ENCODE data around the gene SLC6A6.
"Not testable (repeated sequence)": the region's sequence is repeated elsewhere in the genome, so short reads cannot be mapped to it uniquely, and the experiment has no call there.

SLC6A6 gene

DNA sequence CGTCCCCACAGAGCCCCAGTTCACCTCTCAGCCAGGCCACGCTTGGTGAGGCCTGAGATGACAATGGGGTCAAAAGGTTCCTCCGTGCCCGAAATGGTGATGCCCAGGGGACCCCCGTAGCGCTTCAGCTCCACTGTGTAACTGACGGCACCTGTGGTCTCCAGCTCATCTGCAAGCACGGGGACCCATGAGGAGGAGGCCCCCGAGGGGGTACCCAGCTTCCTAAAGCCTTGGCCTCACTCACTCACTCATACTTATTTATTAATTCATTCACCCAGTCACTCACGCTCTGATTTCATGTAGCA lies 107.3 kb downstream of the SLC6A6 start:
- H3K4me3 ChIP-seq (ENCODE audit: low read depth in 1 of 2, low read length in 2 of 2), result no peak overlapping the region
- no peak overlapping the region for H3K27ac ChIP-seq (ENCODE audit: low read depth, low read length)
- no peaks in the 10 kb centered on the region for H3K36me3 ChIP-seq (ENCODE audit: control insufficient read depth in 1 of 2, insufficient read depth in 2 of 2, low read length in 2 of 2)
- no peak overlapping the region for H3K9ac ChIP-seq (ENCODE audit: low read depth in 1 of 2, low read length in 2 of 2)
- H3K4me1 ChIP-seq (ENCODE audit: control insufficient read depth in 1 of 2, insufficient read depth in 2 of 2, low read length in 2 of 2), result no peaks in the 10 kb centered on the region
- H3K9me3 ChIP-seq (ENCODE audit: control insufficient read depth in 1 of 2, low read length in 2 of 2), result no peaks in the 10 kb centered on the region
- H3K27me3 ChIP-seq (ENCODE audit: control insufficient read depth in 1 of 2, insufficient read depth in 2 of 2, low read length in 2 of 2), result no peaks in the 10 kb centered on the region

DNA sequence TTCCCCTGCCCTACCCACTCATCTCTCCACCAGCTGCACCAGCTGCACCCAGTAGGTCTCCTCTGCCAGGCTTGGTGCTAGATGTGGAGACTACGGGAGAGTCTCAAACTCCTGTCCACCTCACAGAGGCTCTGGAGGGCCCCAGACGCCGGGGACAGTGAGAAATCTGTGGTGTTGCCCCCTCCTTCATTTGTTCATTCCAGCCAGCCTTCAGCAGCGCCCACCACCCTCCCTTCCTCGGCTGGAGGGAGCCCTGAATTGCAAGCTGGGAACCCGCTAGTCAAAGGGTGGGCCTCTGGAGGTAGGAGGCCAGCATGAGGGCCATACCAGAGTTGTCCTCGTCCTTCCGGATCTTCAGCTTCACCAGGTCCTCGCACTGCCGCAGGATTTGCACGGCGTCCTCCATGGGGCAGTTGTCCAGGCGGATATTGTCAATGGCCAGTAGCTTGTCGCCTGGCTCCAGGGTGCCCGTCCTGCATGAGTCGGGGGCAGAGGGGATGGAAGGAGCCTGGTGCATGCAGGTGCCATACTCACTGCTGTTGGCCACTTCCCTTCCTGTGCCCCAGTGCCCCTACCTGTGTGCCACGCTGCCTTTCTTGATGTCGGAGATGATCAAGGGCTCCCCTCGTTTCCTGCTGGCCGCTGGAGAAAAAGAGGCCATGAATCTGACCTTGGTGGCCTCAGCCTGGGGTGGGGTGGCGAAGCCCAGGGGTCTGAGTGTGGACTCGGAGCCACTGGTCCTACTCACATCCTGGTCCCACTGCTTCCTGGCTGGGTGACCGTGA lies 108.6 kb downstream of the SLC6A6 start:
- H3K4me1 ChIP-seq (ENCODE audit: control insufficient read depth in 1 of 2, insufficient read depth in 2 of 2, low read length in 2 of 2), result no peaks in the 10 kb centered on the region
- H3K4me3 ChIP-seq (ENCODE audit: low read depth in 1 of 2, low read length in 2 of 2), result no peak overlapping the region
- H3K9me3 ChIP-seq (ENCODE audit: control insufficient read depth in 1 of 2, low read length in 2 of 2), result no peaks in the 10 kb centered on the region
- no peak overlapping the region for H3K27ac ChIP-seq (ENCODE audit: low read depth, low read length)
- no peaks in the 10 kb centered on the region for H3K36me3 ChIP-seq (ENCODE audit: control insufficient read depth in 1 of 2, insufficient read depth in 2 of 2, low read length in 2 of 2)
- H3K9ac ChIP-seq (ENCODE audit: low read depth in 1 of 2, low read length in 2 of 2), result no peak overlapping the region
- no peaks in the 10 kb centered on the region for H3K27me3 ChIP-seq (ENCODE audit: control insufficient read depth in 1 of 2, insufficient read depth in 2 of 2, low read length in 2 of 2)

DNA sequence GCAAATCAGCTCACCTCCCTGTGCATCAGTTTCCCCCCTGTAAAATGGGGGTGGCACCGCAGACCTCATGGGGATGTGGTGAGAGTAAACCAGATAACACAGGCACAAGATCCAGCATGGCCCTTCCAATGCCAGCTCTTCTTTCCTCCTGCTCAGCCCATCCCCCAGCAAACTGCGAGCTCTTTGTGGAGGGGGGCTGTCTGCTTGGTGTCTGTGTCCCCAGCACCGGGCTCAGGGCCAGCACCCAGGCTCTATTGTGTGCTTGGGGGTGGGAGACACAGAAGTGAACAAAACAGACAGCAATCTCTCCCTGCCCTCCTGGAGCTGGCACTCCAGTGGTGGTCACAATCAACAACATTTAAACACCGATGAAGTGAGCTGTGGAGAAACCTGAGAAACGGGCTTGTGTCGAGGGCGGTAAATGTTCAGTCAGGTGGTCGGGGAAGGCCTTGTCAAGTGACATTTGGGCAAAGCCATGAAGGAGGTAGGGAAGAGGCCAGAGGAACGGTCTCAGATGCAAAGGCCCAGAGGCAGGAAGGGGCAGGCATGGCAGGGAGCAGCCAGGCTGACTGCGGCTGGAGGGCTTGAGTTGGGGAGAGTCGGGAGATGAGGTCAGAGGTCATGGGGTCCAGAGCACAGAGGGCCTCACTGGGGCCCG lies 109.3 kb downstream of the SLC6A6 start:
- Histone ChIP-seq H3K9ac (ENCODE audit: low read depth in 1 of 2, low read length in 2 of 2) (no peak overlapping the region), H3K36me3 (ENCODE audit: control insufficient read depth in 1 of 2, insufficient read depth in 2 of 2, low read length in 2 of 2) (no peaks in the 10 kb centered on the region), H3K4me3 (ENCODE audit: low read depth in 1 of 2, low read length in 2 of 2) (no peak overlapping the region), H3K4me1 (ENCODE audit: control insufficient read depth in 1 of 2, insufficient read depth in 2 of 2, low read length in 2 of 2) (no peaks in the 10 kb centered on the region), H3K27me3 (ENCODE audit: control insufficient read depth in 1 of 2, insufficient read depth in 2 of 2, low read length in 2 of 2) (no peaks in the 10 kb centered on the region), H3K9me3 (ENCODE audit: control insufficient read depth in 1 of 2, low read length in 2 of 2) (no peaks in the 10 kb centered on the region), H3K27ac (ENCODE audit: low read depth, low read length) (no peak overlapping the region)

DNA sequence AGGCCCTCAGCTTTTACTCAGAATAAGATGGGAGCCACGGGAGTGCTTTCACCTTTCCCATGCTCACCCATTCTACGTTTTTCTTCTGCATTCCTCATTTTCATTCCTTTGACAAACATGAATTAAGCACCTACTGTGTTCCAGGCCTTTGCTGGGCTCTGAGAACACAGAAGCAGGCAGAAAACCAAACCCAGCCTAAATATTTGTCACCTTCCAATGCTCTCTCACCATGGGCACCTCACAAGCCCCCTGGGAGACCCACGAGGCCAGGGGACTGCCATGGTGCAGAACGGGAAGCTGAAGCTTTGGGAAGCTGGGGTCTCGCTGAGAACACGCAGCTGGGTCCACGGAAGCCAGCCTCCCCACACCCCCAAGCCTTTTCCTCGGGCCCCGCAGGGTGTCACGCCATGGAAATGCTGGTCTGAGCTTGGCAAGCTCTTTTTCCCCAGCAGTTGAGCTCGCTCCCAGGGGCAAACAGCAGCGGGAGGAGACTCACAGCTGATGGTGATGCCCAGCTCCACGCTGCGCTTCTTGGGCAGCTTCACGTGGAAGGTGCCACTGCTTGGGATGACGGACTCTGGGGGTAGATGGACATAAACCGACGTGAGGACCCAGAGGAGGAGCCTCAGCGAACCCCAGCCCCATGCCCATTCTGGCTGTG lies 110.0 kb downstream of the SLC6A6 start:
- H3K27ac ChIP-seq (ENCODE audit: low read depth, low read length), result no peak overlapping the region
- H3K9ac ChIP-seq (ENCODE audit: low read depth in 1 of 2, low read length in 2 of 2), result no peak overlapping the region
- H3K4me1 ChIP-seq (ENCODE audit: control insufficient read depth in 1 of 2, insufficient read depth in 2 of 2, low read length in 2 of 2), result no peaks in the 10 kb centered on the region

DNA sequence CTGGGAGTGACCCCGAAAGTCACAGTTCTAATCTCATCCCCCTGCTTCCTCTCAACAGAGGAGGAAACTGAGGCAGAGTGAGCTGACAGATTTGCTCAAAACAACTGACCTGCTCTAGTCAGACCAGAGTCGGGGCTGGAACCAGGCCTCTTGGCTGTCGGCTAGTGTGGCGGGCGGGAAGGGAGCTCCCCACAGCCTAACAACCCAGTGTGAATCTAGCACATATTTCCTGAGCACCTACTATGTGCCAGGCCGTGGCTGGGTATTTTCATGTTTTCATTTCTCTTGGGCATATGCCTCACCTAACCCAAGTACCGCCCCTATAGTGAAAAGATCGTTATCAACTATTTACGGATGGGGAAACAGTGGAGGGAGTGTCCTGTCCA lies 110.5 kb downstream of the SLC6A6 start:
- Histone ChIP-seq H3K4me1 (ENCODE audit: control insufficient read depth in 1 of 2, insufficient read depth in 2 of 2, low read length in 2 of 2) (no peaks in the 10 kb centered on the region), H3K36me3 (ENCODE audit: control insufficient read depth in 1 of 2, insufficient read depth in 2 of 2, low read length in 2 of 2) (no peaks in the 10 kb centered on the region), H3K4me3 (ENCODE audit: low read depth in 1 of 2, low read length in 2 of 2) (no peak overlapping the region), H3K9me3 (ENCODE audit: control insufficient read depth in 1 of 2, low read length in 2 of 2) (no peaks in the 10 kb centered on the region), H3K9ac (ENCODE audit: low read depth in 1 of 2, low read length in 2 of 2) (no peak overlapping the region), H3K27me3 (ENCODE audit: control insufficient read depth in 1 of 2, insufficient read depth in 2 of 2, low read length in 2 of 2) (no peaks in the 10 kb centered on the region), H3K27ac (ENCODE audit: low read depth, low read length) (no peak overlapping the region)

More for the DNA sequence above, 110.0 kb downstream of the SLC6A6 start:
- H3K9me3 ChIP-seq (ENCODE audit: control insufficient read depth in 1 of 2, low read length in 2 of 2), result no peaks in the 10 kb centered on the region
- H3K36me3 ChIP-seq (ENCODE audit: control insufficient read depth in 1 of 2, insufficient read depth in 2 of 2, low read length in 2 of 2), result no peaks in the 10 kb centered on the region
- H3K27me3 ChIP-seq (ENCODE audit: control insufficient read depth in 1 of 2, insufficient read depth in 2 of 2, low read length in 2 of 2), result no peaks in the 10 kb centered on the region
- H3K4me3 ChIP-seq (ENCODE audit: low read depth in 1 of 2, low read length in 2 of 2), result no peak overlapping the region

DNA sequence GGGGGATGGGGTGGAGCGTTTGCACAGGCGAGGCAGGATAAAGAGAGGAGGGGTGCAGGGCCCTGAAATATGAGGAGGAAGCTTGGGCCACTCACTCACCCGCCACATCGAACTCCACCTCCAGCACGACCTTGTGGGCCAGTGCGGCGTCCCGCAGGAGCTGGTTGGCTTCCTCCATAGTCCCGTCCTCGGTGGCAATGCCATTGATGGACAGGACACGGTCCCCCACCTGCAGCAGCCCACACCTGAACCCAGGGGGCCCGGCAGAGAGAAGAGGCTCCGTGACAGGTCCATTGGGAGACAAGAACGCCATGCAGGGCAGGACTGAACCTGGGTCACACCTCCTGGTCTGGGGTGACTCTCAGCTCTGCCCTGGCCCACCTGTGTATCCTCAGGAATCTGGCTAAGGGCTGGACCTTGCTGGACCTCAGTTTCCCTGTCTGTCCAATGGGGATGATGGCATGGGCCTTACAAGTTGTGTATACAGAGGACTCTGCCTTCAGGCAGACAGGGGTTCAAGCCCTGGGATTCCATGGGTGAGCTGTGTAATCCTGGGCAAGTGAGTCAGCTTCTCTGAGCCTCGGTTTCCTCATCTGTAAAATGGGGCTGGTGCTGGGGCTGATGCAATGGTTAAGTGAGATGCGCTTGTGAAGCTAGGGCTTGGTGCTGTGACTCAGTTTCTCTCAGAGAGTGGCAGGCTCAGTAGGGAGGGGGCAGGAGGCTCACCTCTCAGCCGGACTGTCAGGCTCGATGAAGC lies 111.3 kb downstream of the SLC6A6 start:
- H3K27me3 ChIP-seq (ENCODE audit: control insufficient read depth in 1 of 2, insufficient read depth in 2 of 2, low read length in 2 of 2), result no peaks in the 10 kb centered on the region
- no peak overlapping the region for H3K4me3 ChIP-seq (ENCODE audit: low read depth in 1 of 2, low read length in 2 of 2)
- no peaks in the 10 kb centered on the region for H3K9me3 ChIP-seq (ENCODE audit: control insufficient read depth in 1 of 2, low read length in 2 of 2)
- H3K9ac ChIP-seq (ENCODE audit: low read depth in 1 of 2, low read length in 2 of 2), result no peak overlapping the region
- no peaks in the 10 kb centered on the region for H3K36me3 ChIP-seq (ENCODE audit: control insufficient read depth in 1 of 2, insufficient read depth in 2 of 2, low read length in 2 of 2)
- no peak overlapping the region for H3K27ac ChIP-seq (ENCODE audit: low read depth, low read length)
- no peaks in the 10 kb centered on the region for H3K4me1 ChIP-seq (ENCODE audit: control insufficient read depth in 1 of 2, insufficient read depth in 2 of 2, low read length in 2 of 2)

DNA sequence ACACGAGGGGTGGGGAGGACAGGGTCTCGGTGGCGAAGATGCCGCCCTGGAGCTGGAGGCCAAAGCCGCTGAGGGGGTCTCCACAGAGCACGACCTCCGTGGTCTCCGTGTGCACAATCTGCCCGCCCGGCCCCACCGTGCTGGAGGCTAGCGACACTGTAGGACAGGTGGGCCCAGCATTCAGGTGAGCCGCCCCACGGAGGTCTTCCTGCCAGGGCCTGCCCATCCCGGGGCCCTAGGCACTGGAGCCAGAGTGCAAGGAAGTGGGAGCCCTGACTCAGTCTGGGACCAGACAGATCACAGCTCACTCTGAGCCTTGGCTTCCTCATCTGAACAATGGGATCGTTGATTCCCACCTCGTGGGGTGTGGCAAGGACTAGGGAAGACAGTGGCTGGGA lies 111.9 kb downstream of the SLC6A6 start:
- Histone ChIP-seq H3K27ac (ENCODE audit: low read depth, low read length) (no peak overlapping the region), H3K36me3 (ENCODE audit: control insufficient read depth in 1 of 2, insufficient read depth in 2 of 2, low read length in 2 of 2) (no peaks in the 10 kb centered on the region), H3K4me1 (ENCODE audit: control insufficient read depth in 1 of 2, insufficient read depth in 2 of 2, low read length in 2 of 2) (no peaks in the 10 kb centered on the region), H3K4me3 (ENCODE audit: low read depth in 1 of 2, low read length in 2 of 2) (no peak overlapping the region), H3K9me3 (ENCODE audit: control insufficient read depth in 1 of 2, low read length in 2 of 2) (no peaks in the 10 kb centered on the region), H3K9ac (ENCODE audit: low read depth in 1 of 2, low read length in 2 of 2) (no peak overlapping the region), H3K27me3 (ENCODE audit: control insufficient read depth in 1 of 2, insufficient read depth in 2 of 2, low read length in 2 of 2) (no peaks in the 10 kb centered on the region)

DNA sequence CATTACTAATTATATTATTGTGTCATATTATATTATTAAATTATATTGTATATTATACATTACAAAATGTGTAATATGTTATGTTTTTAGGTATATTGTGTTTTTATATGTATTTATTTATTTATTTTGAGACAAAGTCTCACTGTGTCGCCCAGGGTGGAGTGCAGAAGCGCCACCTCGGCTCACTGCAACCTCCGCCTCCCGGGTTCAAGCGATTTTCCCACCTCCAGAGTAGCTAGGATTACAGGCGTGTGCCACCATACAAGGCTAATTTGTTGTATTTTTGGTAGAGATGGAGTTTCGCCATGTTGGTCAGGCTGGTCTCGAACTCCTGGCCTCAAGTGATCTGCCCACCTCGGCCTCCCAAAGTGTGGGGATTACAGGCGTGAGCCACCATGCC lies 113.1 kb downstream of the SLC6A6 start:
- H3K27ac ChIP-seq (ENCODE audit: low read depth, low read length); H3K4me3 ChIP-seq (ENCODE audit: low read depth in 1 of 2, low read length in 2 of 2); H3K9me3 ChIP-seq (ENCODE audit: control insufficient read depth in 1 of 2, low read length in 2 of 2); H3K36me3 ChIP-seq (ENCODE audit: control insufficient read depth in 1 of 2, insufficient read depth in 2 of 2, low read length in 2 of 2); H3K4me1 ChIP-seq (ENCODE audit: control insufficient read depth in 1 of 2, insufficient read depth in 2 of 2, low read length in 2 of 2); H3K27me3 ChIP-seq (ENCODE audit: control insufficient read depth in 1 of 2, insufficient read depth in 2 of 2, low read length in 2 of 2); H3K9ac ChIP-seq (ENCODE audit: low read depth in 1 of 2, low read length in 2 of 2): not testable (repeated sequence)

DNA sequence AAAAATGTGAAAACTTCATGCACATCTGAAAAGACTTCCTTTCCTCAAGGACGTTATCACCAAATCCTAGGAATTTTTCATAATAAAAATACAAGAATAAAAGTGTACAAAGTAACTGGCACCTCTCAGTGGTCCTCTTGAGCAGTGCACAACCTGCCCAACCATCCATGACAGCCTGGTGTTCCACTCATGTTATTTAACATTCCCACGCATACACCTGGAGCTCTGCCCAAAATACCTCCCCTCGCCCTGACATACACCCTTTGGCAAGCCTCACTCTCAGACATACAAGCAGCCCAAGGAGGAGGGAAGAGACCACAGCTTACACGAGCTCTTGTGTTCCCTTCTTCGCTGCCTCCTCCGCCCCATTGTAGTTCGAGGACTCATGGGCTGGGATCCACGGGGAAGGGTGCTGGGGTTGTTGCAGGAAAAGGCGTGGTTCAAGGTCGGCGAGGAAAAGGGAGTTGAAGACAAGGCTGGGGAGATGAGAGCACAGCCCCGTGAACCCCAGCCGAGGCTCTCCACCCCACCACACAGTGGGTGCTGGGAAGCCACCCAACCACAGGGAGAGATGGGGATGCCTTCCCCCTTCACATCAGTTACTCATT lies 114.4 kb downstream of the SLC6A6 start:
- Histone ChIP-seq H3K4me1 (ENCODE audit: control insufficient read depth in 1 of 2, insufficient read depth in 2 of 2, low read length in 2 of 2) (no peaks in the 10 kb centered on the region), H3K36me3 (ENCODE audit: control insufficient read depth in 1 of 2, insufficient read depth in 2 of 2, low read length in 2 of 2) (no peaks in the 10 kb centered on the region), H3K9me3 (ENCODE audit: control insufficient read depth in 1 of 2, low read length in 2 of 2) (no peaks in the 10 kb centered on the region), H3K27me3 (ENCODE audit: control insufficient read depth in 1 of 2, insufficient read depth in 2 of 2, low read length in 2 of 2) (no peaks in the 10 kb centered on the region), H3K9ac (ENCODE audit: low read depth in 1 of 2, low read length in 2 of 2) (no peak overlapping the region), H3K27ac (ENCODE audit: low read depth, low read length) (no peak overlapping the region), H3K4me3 (ENCODE audit: low read depth in 1 of 2, low read length in 2 of 2) (no peak overlapping the region)
